ENCODE results near the gene NPEPL1.

DNA sequence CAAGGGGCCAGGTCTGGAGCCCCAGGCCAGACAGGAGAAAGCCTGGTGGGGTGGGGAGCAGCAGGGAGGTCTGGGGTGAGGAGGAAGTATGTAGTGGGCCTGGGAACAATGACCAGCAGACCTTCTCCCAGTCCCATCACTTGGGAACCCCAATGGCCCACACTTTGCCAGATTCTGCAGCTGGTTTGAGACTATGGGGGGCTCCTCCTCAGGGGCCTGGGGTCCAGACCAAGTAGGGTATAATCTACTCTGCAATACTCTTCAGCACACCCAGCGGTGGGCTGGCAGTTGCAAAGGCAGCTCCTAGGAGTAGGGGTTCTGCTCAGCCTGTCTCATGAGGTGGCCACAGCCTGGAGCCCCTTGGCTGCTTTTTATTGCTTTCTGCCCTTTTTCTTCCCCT lies 52.8 kb downstream of the NPEPL1 start:
- TF ChIP-seq EZH2phosphoT487 (IDR thresholded peaks at IDR 0.05; ENCODE audit: insufficient read depth, low read depth) (no peak), EZH2 (IDR thresholded peaks at IDR 0.05; ENCODE audit: insufficient read depth, poor library complexity, severe bottlenecking) (no peak)
